Gastrocnemius medialis (tissue), 4 donors: ENCODE measurements around the gene EVC. TPM values are rescaled to one million over a fixed set of nuclear protein-coding genes. Genes with fewer than 3 reads are reported as not detected.

Experiments used
- ATAC-seq, 2 donors: fragments of 150-250 bp; one replicate each; pipeline ENCODE4 v1.9.1; 2016
- DNase-seq, 2 donors: peaks; one replicate each; pipeline ENCODE4 v3.0.0-alpha.2; 2019
- H3K27ac ChIP-seq, 4 donors: fragments of 200-600 bp; sonication (generic); 1 replicate in 1 of 4; 2 replicates in 3 of 4; pipeline ENCODE4 v1.5.1; 2016 to 2018; ENCODE audit warnings: mild to moderate bottlenecking in 2 of 4, moderate library complexity in 1 of 4
- H3K27me3 ChIP-seq, 3 donors: fragments of 200-600 bp; sonication (generic) in 2 of 3; 1 replicate in 1 of 3; 2 replicates in 2 of 3; pipeline versions ENCODE4 v1.5.1 to v1.6.0; 2016 to 2019; ENCODE audit warnings: mild to moderate bottlenecking in 1 of 3, moderate library complexity in 1 of 3
- H3K36me3 ChIP-seq, 2 donors: fragments of 200-600 bp; sonication (generic) in 1 of 2; one replicate each; pipeline ENCODE4 v1.5.1; 2017 to 2018
- H3K4me1 ChIP-seq, 2 donors: fragments of 200-600 bp; sonication (generic) in 1 of 2; one replicate each; pipeline ENCODE4 v1.5.1; 2016 to 2017; ENCODE audit warnings: mild to moderate bottlenecking in 2 of 2
- H3K4me3 ChIP-seq, 4 donors: fragments of 200-600 bp; sonication (generic) in 3 of 4; 1 replicate in 1 of 4; 2 replicates in 3 of 4; pipeline ENCODE4 v1.5.1; 2016 to 2019; ENCODE audit warnings: mild to moderate bottlenecking in 2 of 4
- H3K9me3 ChIP-seq, 3 donors: fragments of 200-600 bp; sonication (generic) in 2 of 3; 1 replicate in 1 of 3; 2 replicates in 2 of 3; pipeline ENCODE4 v1.5.1; 2016 to 2019
- POLR2A ChIP-seq, 2 donors: fragments of 450-650 bp; IDR thresholded peaks; one replicate each; pipeline ENCODE4 v1.6.1; 2017; ENCODE audit warnings: antibody characterized with exemption in 2 of 2, mild to moderate bottlenecking in 2 of 2, moderate library complexity in 2 of 2
- in situ Hi-C, 4 donors: fragments of 200-750 bp; cut with MboI; loops; one replicate each; pipeline versions ENCODE4 v1.15.0 to v1.8.0; 2017; ENCODE audit warnings: low sequenced_read_pairs in 4 of 4
- intact Hi-C: fragments of 100-400 bp; cut with DNase I; formaldehyde crosslinking; loops from one replicate; pipeline ENCODE4 v1.15.1; 2023; ENCODE audit warnings: low total_unique reads
- total RNA-seq, 4 donors: library from RNA; depleted of rRNA; stranded (reverse); fragments of >200 nt; gene quantifications; one replicate each; pipeline versions ENCODE4 v1.1.0 to v1.2.3, GENCODE V29; 2016
- TF ChIP-seq, protein P1 (sequence below), 5 experiments: fragments of 450-650 bp in 3 of 5; fragments of 200-600 bp in 2 of 5; sonication (generic) in 2 of 5; IDR thresholded peaks in 4 of 5; conservative IDR thresholded peaks in 1 of 5; 1 replicate in 4 of 5; 2 replicates in 1 of 5; pipeline ENCODE4 v1.5.1; 2016 to 2019; ENCODE audit warnings: antibody characterized with exemption in 5 of 5, mild to moderate bottlenecking in 3 of 5, moderate library complexity in 3 of 5

The EVC gene
- total RNA-seq, 4 donors from 2014 or later = 1.5 to 9.8 (median 2.0) TPM

- in situ Hi-C loops (no loop called here), intact Hi-C loops (no loop called here)
- no peak for TF ChIP-seq POLR2A (IDR thresholded peaks at IDR 0.05)
- TF ChIP-seq, protein P1, sequence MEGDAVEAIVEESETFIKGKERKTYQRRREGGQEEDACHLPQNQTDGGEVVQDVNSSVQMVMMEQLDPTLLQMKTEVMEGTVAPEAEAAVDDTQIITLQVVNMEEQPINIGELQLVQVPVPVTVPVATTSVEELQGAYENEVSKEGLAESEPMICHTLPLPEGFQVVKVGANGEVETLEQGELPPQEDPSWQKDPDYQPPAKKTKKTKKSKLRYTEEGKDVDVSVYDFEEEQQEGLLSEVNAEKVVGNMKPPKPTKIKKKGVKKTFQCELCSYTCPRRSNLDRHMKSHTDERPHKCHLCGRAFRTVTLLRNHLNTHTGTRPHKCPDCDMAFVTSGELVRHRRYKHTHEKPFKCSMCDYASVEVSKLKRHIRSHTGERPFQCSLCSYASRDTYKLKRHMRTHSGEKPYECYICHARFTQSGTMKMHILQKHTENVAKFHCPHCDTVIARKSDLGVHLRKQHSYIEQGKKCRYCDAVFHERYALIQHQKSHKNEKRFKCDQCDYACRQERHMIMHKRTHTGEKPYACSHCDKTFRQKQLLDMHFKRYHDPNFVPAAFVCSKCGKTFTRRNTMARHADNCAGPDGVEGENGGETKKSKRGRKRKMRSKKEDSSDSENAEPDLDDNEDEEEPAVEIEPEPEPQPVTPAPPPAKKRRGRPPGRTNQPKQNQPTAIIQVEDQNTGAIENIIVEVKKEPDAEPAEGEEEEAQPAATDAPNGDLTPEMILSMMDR (IDR thresholded peaks at IDR 0.05 in 4 of 5, conservative IDR thresholded peaks at IDR 0.05 in 1 of 5) = no peak
- Histone ChIP-seq H3K36me3 (no peaks in the 10 kb centered on the region), H3K9me3 (no peaks in the 10 kb centered on the region), H3K27me3 (no peaks in the 10 kb centered on the region), H3K4me3 (no peak overlapping the region), H3K4me1 (no peaks in the 10 kb centered on the region), H3K27ac (no peak overlapping the region)
- no peak for ATAC-seq
- DNase-seq = no peak
These were observed 19.4 kb downstream of the EVC start for GRCh38 chr4:5730436-5730835.

- no peak for DNase-seq
- Histone ChIP-seq H3K9me3 (no peaks in the 10 kb centered on the region), H3K36me3 (no peaks in the 10 kb centered on the region), H3K4me1 (no peaks in the 10 kb centered on the region), H3K27me3 (no peaks in the 10 kb centered on the region), H3K4me3 (no peak overlapping the region), H3K27ac (no peak overlapping the region)
- TF ChIP-seq POLR2A (IDR thresholded peaks at IDR 0.05) = no peak
- TF ChIP-seq, protein P1 (IDR thresholded peaks at IDR 0.05 in 4 of 5, conservative IDR thresholded peaks at IDR 0.05 in 1 of 5) = no peak
- intact Hi-C loops = no loop called here
- in situ Hi-C loops = no loop called here
- no peak for ATAC-seq
These were observed 20.3 kb downstream of the EVC start for GRCh38 chr4:5730993-5731990.

DNA sequence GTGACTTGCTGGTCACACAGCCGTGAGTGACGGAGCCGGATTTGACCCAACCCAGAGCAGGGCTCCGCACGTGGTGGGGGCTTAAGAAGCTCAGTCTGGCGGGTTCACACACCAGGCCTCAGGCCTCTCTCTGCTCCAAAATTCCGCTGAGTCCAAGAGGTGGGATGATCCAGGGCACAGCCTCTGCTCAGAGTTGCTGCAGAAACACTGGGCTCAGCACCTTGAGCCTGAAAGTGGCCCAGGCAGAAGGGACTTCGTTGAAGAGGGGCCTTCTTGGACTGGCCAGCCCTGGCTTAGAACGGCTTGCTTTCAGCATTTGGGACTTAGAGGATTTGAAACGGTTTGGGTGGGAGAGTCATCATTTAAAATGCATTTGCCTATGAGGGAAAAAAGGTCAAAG lies 21.2 kb downstream of the EVC start:
- Histone ChIP-seq H3K9me3 (no peaks in the 10 kb centered on the region), H3K4me3 (no peak overlapping the region), H3K36me3 (no peaks in the 10 kb centered on the region), H3K27ac (no peak overlapping the region), H3K27me3 (no peaks in the 10 kb centered on the region), H3K4me1 (no peaks in the 10 kb centered on the region)
- in situ Hi-C loops = no loop called here
- TF ChIP-seq POLR2A (IDR thresholded peaks at IDR 0.05) = no peak
- TF ChIP-seq, protein P1 (IDR thresholded peaks at IDR 0.05 in 4 of 5, conservative IDR thresholded peaks at IDR 0.05 in 1 of 5) = no peak
- intact Hi-C loops = no loop called here
- ATAC-seq (no peak), DNase-seq (no peak)

GRCh38 chr4:5734853-5735252 lies 23.9 kb downstream of the EVC start:
- no peaks in the 10 kb centered on the region for H3K27me3 ChIP-seq
- no peak for ATAC-seq
- no peaks in the 10 kb centered on the region for H3K4me1 ChIP-seq
- no peak overlapping the region for H3K4me3 ChIP-seq
- H3K27ac ChIP-seq = no peak overlapping the region
- no peak for TF ChIP-seq POLR2A (IDR thresholded peaks at IDR 0.05)
- TF ChIP-seq, protein P1 (IDR thresholded peaks at IDR 0.05 in 4 of 5, conservative IDR thresholded peaks at IDR 0.05 in 1 of 5) = no peak
- H3K9me3 ChIP-seq = no peaks in the 10 kb centered on the region
- intact Hi-C loops (no loop called here), in situ Hi-C loops (no loop called here)
- DNase-seq = no peak
- H3K36me3 ChIP-seq = no peaks in the 10 kb centered on the region
